SK-N-SH (cell line): ENCODE data around the gene TMEM171. TPM values are rescaled to one million over a fixed set of nuclear protein-coding genes. Genes with fewer than 3 reads are reported as not detected.

Experiments
- polyA plus RNA-seq, 3 experiments: library from polyadenylated mRNA; depleted of rRNA; stranded (reverse); fragments of >200 nt; gene quantifications; 2 replicates each; pipeline ENCODE4 v1.2.3, GENCODE V29; 2012

Gene TMEM171
- polyA plus RNA-seq, 1 of the 3 experiments (the other 2 are of a cell fraction) = 7.6 TPM

Other genes with a start within 250 kb of the TMEM171 start
- 5.0 and 5.2 TPM in 2 replicates for gene FCHO2, start 164.5 kb upstream of the TMEM171 start, polyA plus RNA-seq (2012; rRNA removed)
- not detected in 2 replicates for gene TMEM174, start 52.6 kb downstream of the TMEM171 start, polyA plus RNA-seq (2012; rRNA removed)